Type B pancreatic cell (in vitro differentiated cells): ENCODE measurements around the gene SERPINA4. TPM values are rescaled to one million over a fixed set of nuclear protein-coding genes. Genes with fewer than 3 reads are reported as not detected.
A peak's percentile ranks its signal among the peaks of the same experiment; 100 is the strongest.

Experiments
- DNase-seq: peaks from one replicate; pipeline ENCODE4 v3.0.0; 2021; ENCODE audit warnings: mixed read lengths; ENCODE audit not compliant: unreplicated experiment; ENCODE audit errors: extremely low spot score
- H3K27ac Mint-ChIP-seq: 2 replicates; pipeline ENCODE4 v1.8.0; 2021; ENCODE audit warnings: mild to moderate bottlenecking, mixed read lengths
- H3K27me3 Mint-ChIP-seq: 2 replicates; pipeline ENCODE4 v1.8.0; 2021; ENCODE audit warnings: mixed read lengths
- H3K36me3 Mint-ChIP-seq: 2 replicates; pipeline ENCODE4 v1.8.0; 2021; ENCODE audit warnings: mixed read lengths
- H3K4me1 Mint-ChIP-seq: one replicate; pipeline ENCODE4 v1.8.0; 2021; ENCODE audit warnings: mixed read lengths; ENCODE audit not compliant: unreplicated experiment
- H3K4me3 Mint-ChIP-seq: 2 replicates; pipeline ENCODE4 v1.8.0; 2021; ENCODE audit warnings: mild to moderate bottlenecking, mixed read lengths
- H3K9me3 Mint-ChIP-seq: 2 replicates; pipeline ENCODE4 v1.8.0; 2021; ENCODE audit warnings: mixed read lengths
- total RNA-seq: library from RNA; stranded (reverse); gene quantifications from 2 replicates; pipeline ENCODE4 v1.2.1, GENCODE V29; 2021; ENCODE audit warnings: low replicate concordance
- TF ChIP-seq, protein P1 (sequence below): fragments of 200-600 bp; sonication (generic); conservative IDR thresholded peaks from 2 replicates; pipeline ENCODE4 v1.5.0; 2021; ENCODE audit warnings: antibody characterized with exemption, mild to moderate bottlenecking

The SERPINA4 gene
- total RNA-seq, 1 donor from 2014 or later, result 1.4 TPM

DNA sequence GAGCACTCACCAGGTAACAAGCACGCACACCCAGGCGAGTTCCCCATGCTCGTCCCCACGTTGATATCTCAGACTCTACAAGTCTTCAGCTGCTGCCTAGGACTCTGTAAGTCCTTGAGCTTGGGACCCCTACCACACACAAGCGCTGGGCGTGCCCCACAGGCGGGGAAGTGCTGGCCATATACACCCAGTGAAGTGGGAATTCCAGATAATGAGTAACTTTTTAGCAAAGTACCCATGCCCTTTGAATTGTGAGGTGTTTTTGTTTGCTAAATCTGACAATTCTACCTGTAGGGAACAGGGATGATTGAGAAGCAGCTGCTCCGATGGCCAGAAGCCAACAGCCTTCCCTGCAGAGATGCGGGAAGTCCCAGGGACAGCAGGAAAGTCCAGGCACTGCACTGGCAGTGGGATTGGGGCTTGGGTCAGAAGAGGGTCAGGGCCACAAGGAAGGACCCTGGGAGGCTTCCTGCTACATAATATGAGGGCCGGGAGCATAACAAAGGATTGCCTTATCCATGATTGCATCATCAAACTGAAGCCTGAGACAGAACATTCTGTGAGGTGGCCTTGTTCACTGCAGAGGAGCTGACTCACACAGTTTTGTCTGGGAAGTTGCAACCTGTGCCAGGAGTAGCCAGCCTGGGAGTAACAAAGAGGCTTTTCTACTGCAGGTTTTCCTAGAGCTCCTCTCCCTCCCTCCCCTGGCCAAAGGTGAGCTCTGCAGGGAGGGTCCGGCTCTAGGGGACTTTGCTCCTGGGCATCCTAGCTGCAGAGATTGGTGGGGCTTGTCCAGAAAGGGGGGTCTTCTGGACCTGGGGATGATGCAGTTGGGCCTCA lies 37.8 kb downstream of the SERPINA4 start:
- Mint-ChIP-seq H3K9me3 (no peaks in the 10 kb centered on the region), H3K36me3 (no peaks in the 10 kb centered on the region), H3K27ac (peak overlapping the region; percentile 84), H3K27me3 (no peaks in the 10 kb centered on the region), H3K4me1 (peaks cover 52% of the 10 kb centered on the region), H3K4me3 (peak overlapping the region; percentile 48)
- DNase-seq, result no peak
- TF ChIP-seq, protein P1, sequence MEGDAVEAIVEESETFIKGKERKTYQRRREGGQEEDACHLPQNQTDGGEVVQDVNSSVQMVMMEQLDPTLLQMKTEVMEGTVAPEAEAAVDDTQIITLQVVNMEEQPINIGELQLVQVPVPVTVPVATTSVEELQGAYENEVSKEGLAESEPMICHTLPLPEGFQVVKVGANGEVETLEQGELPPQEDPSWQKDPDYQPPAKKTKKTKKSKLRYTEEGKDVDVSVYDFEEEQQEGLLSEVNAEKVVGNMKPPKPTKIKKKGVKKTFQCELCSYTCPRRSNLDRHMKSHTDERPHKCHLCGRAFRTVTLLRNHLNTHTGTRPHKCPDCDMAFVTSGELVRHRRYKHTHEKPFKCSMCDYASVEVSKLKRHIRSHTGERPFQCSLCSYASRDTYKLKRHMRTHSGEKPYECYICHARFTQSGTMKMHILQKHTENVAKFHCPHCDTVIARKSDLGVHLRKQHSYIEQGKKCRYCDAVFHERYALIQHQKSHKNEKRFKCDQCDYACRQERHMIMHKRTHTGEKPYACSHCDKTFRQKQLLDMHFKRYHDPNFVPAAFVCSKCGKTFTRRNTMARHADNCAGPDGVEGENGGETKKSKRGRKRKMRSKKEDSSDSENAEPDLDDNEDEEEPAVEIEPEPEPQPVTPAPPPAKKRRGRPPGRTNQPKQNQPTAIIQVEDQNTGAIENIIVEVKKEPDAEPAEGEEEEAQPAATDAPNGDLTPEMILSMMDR, result peak; percentile 26

DNA sequence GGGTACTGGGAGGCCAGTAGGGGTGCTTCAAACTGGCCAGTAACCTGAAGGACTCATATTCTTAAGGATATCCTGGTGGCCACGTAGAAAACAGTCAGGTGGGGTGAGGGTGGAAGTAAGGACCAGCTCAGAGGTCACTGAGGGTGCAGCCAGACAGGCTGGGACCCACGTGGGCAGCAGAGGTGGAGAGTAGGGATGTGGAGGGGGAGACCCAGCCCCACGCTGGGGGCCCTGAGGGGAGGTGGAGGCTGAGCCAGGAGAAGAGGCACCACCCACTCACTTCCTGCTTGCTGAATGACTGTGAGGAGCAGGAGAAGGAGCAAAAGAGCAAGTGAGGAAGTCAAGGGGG lies 38.4 kb downstream of the SERPINA4 start:
- no peaks in the 10 kb centered on the region for H3K9me3 Mint-ChIP-seq
- TF ChIP-seq, protein P1, result peak; percentile 16
- H3K4me3 Mint-ChIP-seq, result peak overlapping the region; percentile 48
- no peaks in the 10 kb centered on the region for H3K27me3 Mint-ChIP-seq
- no peaks in the 10 kb centered on the region for H3K36me3 Mint-ChIP-seq
- DNase-seq, result no peak
- peak overlapping the region; percentile 84 for H3K27ac Mint-ChIP-seq
- H3K4me1 Mint-ChIP-seq, result peaks cover 50% of the 10 kb centered on the region

DNA sequence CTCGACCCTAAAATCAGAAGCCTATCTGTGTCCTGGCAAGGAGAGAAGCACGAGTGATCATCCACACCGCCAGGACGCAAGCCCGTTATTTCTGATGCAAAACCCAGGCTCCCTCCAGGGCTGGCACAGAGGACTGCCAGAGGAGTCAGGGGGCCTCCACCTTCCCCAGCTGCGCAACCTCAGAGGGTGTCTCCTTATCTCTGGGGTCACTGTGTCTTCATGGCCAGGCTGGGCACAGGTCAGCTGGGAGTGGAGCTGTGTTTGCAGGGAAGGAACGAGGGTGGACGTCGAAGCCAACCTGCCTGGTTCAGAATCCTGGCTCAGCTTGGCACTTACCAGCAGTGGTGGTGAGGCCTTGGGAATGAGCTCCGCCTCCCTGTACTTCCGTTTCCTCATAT lies 38.9 kb downstream of the SERPINA4 start:
- no peak for DNase-seq
- Mint-ChIP-seq H3K27me3 (no peaks in the 10 kb centered on the region), H3K27ac (peak overlapping the region; percentile 42), H3K4me3 (no peak overlapping the region), H3K9me3 (no peaks in the 10 kb centered on the region), H3K36me3 (no peaks in the 10 kb centered on the region), H3K4me1 (peaks cover 45% of the 10 kb centered on the region)
- TF ChIP-seq, protein P1, result no peak

- H3K4me1 Mint-ChIP-seq, result peaks cover 39% of the 10 kb centered on the region
- H3K4me3 Mint-ChIP-seq, result no peak overlapping the region
- H3K27ac Mint-ChIP-seq, result no peak overlapping the region
- no peaks in the 10 kb centered on the region for H3K36me3 Mint-ChIP-seq
- DNase-seq, result no peak
- H3K9me3 Mint-ChIP-seq, result no peaks in the 10 kb centered on the region
- TF ChIP-seq, protein P1, result no peak
- no peaks in the 10 kb centered on the region for H3K27me3 Mint-ChIP-seq
These were observed 40.7 kb downstream of the SERPINA4 start for GRCh38 chr14:94601884-94602391.

DNA sequence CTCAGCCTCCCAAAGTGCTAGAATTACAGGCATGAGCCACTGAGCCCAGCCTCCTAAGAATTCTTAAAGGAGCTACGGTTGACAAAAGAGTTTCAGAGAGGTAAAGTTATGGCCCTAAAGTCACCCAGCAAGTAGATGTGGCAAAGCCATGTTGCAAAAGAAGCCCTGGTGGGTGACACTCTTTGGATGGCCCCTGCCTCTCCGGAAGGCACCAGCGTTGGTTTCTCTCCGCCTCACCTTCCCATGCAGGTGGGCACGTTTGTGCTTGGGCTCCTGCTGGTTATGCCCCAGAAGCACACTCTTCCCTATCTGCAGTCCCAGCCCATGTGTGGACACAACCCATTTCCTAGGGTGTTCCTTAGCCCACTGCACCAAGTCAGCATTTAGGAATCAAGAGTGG lies 41.5 kb downstream of the SERPINA4 start:
- H3K27me3 Mint-ChIP-seq, result no peaks in the 10 kb centered on the region
- no peaks in the 10 kb centered on the region for H3K9me3 Mint-ChIP-seq
- TF ChIP-seq, protein P1, result no peak
- peaks cover 39% of the 10 kb centered on the region for H3K4me1 Mint-ChIP-seq
- no peaks in the 10 kb centered on the region for H3K36me3 Mint-ChIP-seq
- DNase-seq, result no peak
- no peak overlapping the region for H3K27ac Mint-ChIP-seq
- H3K4me3 Mint-ChIP-seq, result no peak overlapping the region
